ENCODE data around the gene DHRS11.

The DHRS11 gene

GRCh38 chr17:36591434-36592315 is at the start of gene DHRS11:
Gene DHRS11, plus strand, starts transcription at chr17:36591879. Its CDS starts 131 bp downstream, at chr17:36592010.
- DNase-seq, result no peak

DNA sequence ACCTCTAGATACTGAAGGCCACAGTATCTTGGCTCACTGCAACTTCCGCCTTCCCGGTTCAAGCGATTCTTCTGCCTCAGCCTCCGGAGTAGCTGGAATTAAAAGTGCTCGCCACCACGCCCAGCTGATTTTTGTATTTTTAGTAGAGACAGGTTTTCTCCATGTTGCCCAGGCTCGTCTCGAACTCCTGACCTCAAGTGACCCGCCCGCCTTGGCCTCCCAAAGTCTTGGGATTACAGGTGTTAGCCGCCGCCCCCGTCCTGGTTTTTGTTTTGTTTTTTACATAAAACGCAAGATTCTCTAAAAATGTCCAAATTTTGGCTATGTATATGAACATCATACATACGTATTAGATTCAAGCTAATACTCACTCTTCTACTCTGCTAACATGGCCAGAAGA is 48.9 kb upstream of the DHRS11 start:
- no peak for DNase-seq

DNA sequence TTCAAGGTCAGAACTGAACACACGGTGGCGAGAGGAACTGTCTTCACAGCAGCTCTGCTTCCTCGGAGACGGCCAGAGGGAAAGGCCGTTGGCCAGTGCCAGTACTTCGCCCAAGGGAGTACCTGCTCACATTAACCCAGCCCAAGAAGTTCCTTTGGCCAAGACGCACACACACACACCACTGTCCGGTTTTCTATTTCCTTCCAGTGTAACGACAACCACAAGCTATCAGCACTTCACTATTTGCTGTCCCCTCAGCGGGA is 47.7 kb upstream of the DHRS11 start:
- no peak for DNase-seq

DNA sequence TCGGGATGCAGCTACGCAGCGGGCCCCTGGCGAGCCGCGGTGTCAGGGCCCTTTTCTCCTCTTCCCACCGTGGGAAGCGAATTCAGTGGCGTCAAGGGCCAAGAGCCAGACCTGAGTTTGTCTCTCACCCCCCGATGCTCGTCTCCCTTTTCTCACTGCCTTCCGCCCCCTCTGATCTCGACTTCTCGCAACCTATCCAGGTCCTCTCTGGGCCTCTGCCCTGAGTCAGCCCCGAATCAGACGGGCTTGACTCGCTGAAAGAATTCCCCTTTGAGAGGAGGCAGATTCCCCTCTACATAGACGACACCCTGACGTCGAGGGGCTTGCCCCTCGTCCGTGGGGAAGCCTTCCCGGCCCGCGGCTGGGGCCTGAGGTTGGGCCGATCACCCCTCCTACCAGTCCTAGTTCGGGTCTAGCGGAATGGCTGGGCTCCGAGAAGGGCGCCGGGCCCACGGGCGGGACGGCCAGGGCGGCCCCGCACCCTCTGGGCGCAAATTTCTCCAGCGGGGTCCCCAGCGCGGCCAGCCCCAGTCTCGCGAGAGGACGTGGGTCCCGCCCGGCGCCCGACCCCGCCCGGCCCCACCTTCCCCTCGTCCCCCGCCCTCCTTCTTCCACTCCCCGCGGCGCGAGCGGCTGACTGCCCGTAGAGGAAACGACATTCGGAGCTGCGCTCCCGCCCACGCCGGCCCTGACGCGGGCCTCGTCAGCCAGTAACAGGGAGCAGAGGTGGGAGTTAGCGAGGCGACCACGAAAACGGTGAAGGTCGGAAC is 47.2 kb upstream of the DHRS11 start, which contains the start of gene GGNBP2:
TSS of gene GGNBP2 (plus strand) at position 613 of the 770 bp plus-strand sequence. CDS start 806 bp downstream, outside the sequence.
- peak; percentile 28 for DNase-seq

DNA sequence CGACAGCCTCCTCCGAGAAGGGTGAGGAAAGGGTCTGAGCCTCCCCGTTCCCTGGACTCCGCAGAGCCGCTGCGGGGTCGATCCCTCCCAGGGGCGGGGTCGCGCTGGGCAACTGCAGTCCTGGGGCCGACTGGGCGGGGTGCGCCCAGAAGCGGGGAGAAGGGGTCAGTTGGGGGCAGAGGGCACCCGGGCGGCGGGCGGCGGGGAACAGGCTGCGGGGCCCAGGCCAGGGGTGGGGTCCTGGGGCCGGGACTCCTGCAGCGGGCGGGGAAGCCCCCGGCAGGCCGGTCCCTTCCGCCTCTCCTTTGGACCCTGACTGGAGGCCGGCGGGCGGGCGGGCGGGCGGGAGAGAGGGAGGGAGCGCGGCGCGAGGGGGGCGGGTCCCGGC is 46.6 kb upstream of the DHRS11 start:
- DNase-seq, result no peak

- peak; percentile 89 for DNase-seq
These were observed 45.9 kb upstream of the DHRS11 start for GRCh38 chr17:36545465-36546417.

DNA sequence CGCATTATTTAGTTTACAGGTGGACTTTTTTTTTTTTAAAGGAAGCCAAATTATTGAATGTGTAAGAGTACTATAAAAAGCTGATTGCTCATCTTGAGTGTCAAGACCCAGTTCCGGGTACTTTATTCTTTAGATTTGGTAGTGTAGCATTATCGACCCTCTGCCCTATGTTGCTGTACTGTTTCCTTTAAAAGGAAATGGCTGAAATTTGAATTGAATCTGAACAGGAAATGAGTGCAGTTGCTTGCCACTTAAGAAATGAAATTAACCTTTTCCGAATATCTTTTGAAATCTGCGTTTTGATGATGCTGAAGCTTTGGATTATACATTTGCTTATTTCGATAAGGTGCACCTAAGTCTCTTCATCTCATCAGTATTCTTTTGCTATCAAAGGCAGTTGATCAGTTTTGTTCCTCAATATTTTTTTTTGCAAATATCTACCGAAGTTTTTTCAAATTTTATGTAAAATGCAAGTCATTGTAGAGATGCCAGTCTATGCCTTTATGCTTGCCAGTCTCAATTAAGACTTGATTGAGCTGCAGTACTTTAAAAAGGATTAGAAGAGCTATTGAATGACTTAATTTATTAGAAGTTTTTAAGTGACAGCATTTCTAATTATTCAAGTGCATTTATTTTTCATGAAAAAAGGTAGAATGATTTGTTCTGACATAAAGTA is 45.1 kb upstream of the DHRS11 start:
- DNase-seq, result no peak

GRCh38 chr17:36547776-36548175 is 43.9 kb upstream of the DHRS11 start:
- DNase-seq, result no peak

DNA sequence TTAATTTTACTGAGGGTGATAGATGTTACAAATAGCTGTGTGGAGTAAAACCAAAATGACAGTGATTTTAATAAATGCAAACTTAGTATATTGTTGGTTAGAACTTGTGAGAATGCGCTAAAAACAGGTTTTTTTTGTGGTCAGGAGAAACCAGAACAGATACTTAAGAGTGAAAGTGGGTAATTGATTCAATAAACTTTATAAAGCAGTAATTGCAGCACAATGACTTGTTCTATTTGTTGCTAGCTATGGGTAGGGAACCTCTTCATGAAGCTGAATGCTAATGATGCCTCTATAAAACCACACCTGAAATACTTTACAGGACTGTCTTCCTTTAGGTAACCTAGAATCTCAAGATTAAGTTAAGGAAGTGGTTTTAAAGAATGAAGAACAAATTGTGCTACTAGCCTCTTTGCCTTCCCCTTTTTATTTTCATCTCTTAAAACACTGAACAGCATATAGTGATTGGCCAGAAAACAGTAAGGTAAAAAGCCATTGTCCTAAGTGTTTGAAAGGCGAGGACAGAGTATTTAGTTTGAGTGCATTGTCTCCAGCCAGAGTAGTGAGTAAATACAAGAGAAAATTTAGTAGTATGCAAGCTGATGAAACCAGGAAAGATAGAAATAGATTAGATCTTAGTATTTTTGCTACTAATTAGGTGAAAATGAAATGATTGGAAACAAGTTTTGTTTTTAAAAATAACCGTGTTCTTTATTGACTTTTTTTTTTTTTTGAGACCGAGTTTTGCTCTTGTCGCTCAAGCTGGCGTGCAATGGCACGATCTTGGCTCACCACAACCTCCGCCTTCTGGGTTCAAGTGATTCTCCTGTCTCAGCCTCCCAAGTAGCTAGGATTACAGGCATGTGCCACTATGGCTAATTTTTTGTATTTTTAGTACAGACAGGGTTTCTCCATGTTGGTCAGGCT is 40.9 kb upstream of the DHRS11 start:
- no peak for DNase-seq

DNA sequence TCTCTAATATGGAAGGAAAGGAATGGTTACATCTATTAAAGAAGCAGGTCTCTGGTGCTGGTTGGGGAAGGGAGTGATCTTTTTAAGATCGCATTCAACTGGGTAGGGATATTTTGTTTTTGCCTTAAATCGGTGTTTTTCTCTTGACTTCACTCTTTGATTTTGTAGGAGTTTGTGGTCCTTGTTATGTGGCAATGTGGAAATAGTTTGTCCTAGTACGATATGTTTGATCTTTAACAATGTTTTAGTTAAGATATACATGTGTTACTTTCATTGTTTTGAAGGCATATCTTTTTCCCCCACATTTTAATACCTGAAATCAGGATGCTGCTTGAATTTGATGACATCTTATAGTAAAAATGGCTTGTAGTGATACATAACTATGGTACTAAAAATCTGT is 38.2 kb upstream of the DHRS11 start:
- DNase-seq, result no peak

GRCh38 chr17:36566081-36566480 is 25.6 kb upstream of the DHRS11 start:
- DNase-seq, result no peak

DNA sequence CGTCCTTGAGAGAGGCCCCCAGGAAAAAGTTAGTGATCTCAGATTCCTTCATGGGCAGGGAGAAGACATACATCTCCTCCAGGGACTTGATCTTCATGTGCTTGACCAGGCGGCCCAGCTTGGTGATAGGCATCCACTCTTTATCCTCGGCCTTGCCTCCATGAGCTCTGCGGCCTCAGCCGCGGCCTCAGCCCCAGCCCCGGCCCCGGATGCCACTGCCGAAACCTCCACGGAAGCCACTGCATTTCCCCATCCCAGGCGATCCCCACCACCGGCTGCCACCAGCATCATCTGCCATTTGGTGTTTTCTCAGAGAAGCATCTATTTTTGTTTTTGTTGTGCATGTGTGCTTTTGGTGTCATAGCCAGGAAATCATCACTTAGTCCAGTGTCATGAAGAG is 16.7 kb upstream of the DHRS11 start:
- no peak for DNase-seq

DNA sequence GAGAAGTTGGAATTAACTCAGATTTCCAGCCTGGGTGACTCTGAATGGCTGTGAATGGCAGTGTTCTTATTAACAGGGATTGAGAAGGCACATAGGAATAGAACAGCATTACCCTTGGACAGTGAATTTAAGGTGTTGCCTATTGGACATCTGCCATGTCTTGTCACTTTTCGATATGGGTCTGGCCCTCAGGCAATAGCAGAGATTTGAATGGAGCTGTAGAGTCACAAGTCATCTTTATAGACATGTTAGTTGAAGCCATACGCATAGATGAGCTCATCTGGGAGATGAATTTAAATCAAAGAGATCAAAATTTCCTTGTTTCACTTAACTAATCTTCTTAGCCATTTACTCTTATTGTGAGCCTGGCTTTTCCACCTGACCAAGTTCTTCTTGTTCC is 14.9 kb upstream of the DHRS11 start:
- no peak for DNase-seq

- DNase-seq, result no peak
These were observed 13.0 kb upstream of the DHRS11 start for GRCh38 chr17:36578671-36579070.

GRCh38 chr17:36583787-36584186 is 7.9 kb upstream of the DHRS11 start:
- no peak for DNase-seq

- no peak for DNase-seq
These were observed 5.5 kb upstream of the DHRS11 start for GRCh38 chr17:36586138-36586537.

- no peak for DNase-seq
These were observed 1.6 kb upstream of the DHRS11 start for GRCh38 chr17:36590082-36590481.

- DNase-seq, result no peak
These were observed 637 bp downstream of the DHRS11 start for GRCh38 chr17:36592316-36592715.

- no peak for DNase-seq
These were observed 1.1 kb downstream of the DHRS11 start for GRCh38 chr17:36592716-36593321.

GRCh38 chr17:36593656-36594316 is 2.1 kb downstream of the DHRS11 start:
- no peak for DNase-seq
